ENCODE measurements around the gene RAB26. TPM values are rescaled to one million over a fixed set of nuclear protein-coding genes. Genes with fewer than 3 reads are reported as not detected.

RAB26 gene
- total and polyA plus RNA-seq, 2 of the 13 experiments (the other 11 are each of a cell fraction or from before 2014, with no cell fraction given), result 0.86 to 3.6 TPM

GRCh38 chr16:2142942-2143877 is 5.2 kb upstream of the RAB26 start:
- ATAC-seq (no peak), DNase-seq (ENCODE audit: low spot score) (no peak), FAIRE-seq (no peak)
- Histone ChIP-seq H4K20me1 (ENCODE audit: insufficient read depth, low read length) (peaks cover 8% of the 10 kb centered on the region), H3K79me2 (ENCODE audit: insufficient read depth, low read length) (no peaks in the 10 kb centered on the region), H3K4me1 (ENCODE audit: insufficient read depth, low read length) (peaks cover 52% of the 10 kb centered on the region), H3K27ac (ENCODE audit: extremely low read length, insufficient read depth, low read length) (no peak overlapping the region), H2AFZ (ENCODE audit: low read length) (no peak overlapping the region), H3K27me3 (ENCODE audit: control insufficient read depth in 1 of 2, insufficient read depth in 2 of 2, low read length in 2 of 2) (peaks cover 3 to 32% of the 10 kb centered on the region in 2 experiments), H3K36me3 (replicated peaks in 1 of 2; ENCODE audit: control insufficient read depth in 1 of 2, insufficient read depth in 2 of 2, low read length in 2 of 2) (no peaks in the 10 kb centered on the region), H3K9ac (ENCODE audit: insufficient read depth, low read depth, low read length) (no peak overlapping the region), H3K4me3 (replicated peaks in 1 of 3; ENCODE audit: insufficient read depth in 1 of 3, low read depth in 2 of 3, low read length in 3 of 3) (no peak overlapping the region), H3K9me3 (ENCODE audit: low read length) (no peaks in the 10 kb centered on the region), H3K4me2 (ENCODE audit: low read depth, low read length) (no peak overlapping the region)
- WGBS (ENCODE audit: low lambda C conversion rate), result 47% methylated on average over 25 of the region's 31 CpGs
- in situ Hi-C loops (cut with HindIII; ENCODE audit: extremely low pct_ligation_motif_present, low pct_unique_long_range_greater_than_20kb) (loop anchor here (10.0 kb wide), 1 partner anchor 58 kb away; no protein-coding TSS in a partner anchor), intact Hi-C loops (cut with micrococcal nuclease; ENCODE audit: unreplicated experiment) (no loop called here)
- BruUV-seq (replicated peaks), result no TSS peak
- CTCF ChIA-PET (ENCODE audit: low intra/inter-chr PET ratio, low total read pairs), result no interaction called here
- TF ChIP-seq, protein P1, sequence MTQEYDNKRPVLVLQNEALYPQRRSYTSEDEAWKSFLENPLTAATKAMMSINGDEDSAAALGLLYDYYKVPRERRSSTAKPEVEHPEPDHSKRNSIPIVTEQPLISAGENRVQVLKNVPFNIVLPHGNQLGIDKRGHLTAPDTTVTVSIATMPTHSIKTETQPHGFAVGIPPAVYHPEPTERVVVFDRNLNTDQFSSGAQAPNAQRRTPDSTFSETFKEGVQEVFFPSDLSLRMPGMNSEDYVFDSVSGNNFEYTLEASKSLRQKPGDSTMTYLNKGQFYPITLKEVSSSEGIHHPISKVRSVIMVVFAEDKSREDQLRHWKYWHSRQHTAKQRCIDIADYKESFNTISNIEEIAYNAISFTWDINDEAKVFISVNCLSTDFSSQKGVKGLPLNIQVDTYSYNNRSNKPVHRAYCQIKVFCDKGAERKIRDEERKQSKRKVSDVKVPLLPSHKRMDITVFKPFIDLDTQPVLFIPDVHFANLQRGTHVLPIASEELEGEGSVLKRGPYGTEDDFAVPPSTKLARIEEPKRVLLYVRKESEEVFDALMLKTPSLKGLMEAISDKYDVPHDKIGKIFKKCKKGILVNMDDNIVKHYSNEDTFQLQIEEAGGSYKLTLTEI (CRISPR knock-in tag; conservative IDR thresholded peaks at IDR 0.05), result no peak
- TF ChIP-seq EZH2 (conservative IDR thresholded peaks at IDR 0.05; ENCODE audit: low read depth, low read length) (no peak), PCBP1 (IDR thresholded peaks at IDR 0.05; ENCODE audit: borderline replicate concordance, low read depth, low read length) (no peak), CREB1 (IDR thresholded peaks at IDR 0.05) (peak; percentile 32; the same call in 1 of the 2 replicates), CREB1 (CRISPR knock-in tag; IDR thresholded peaks at IDR 0.05) (no peak)
- POLR2A ChIA-PET, result interaction anchor here (0.6 to 1.0 kb wide), 2 partner anchors 12 kb away, joined by 3 read pairs; partner anchors contain the start of gene TRAF7
